Erythroblast (primary cell): ENCODE results near the gene FLOT2.

ENCODE experiments used
- DNase-seq, 2 experiments: peaks; one replicate each; lab custom pipeline; 2025; lab: John Stamatoyannopoulos, UW
- GATA1 ChIP-seq: IDR thresholded peaks from 2 replicates; pipeline ENCODE4 v1.6.1; 2011; ENCODE audit warnings: low read depth, mild to moderate bottlenecking, control low read depth, low read length, moderate library complexity
- POLR2A ChIP-seq: IDR thresholded peaks from 2 replicates; pipeline ENCODE4 v1.6.1; 2011; ENCODE audit warnings: mild to moderate bottlenecking, low read length

The FLOT2 gene

GRCh38 chr17:28846699-28847098 lies 50.8 kb downstream of the FLOT2 start:
- TF ChIP-seq POLR2A, result peak; percentile 53
- peak in 1 of 2 experiments; percentile 64 for DNase-seq

GRCh38 chr17:28846231-28846630 lies 51.3 kb downstream of the FLOT2 start:
- TF ChIP-seq GATA1 (no peak), POLR2A (no peak)
- peak in 1 of 2 experiments; percentile 65 for DNase-seq

GRCh38 chr17:28843816-28844148 lies 53.8 kb downstream of the FLOT2 start:
- TF ChIP-seq GATA1, result no peak
- TF ChIP-seq POLR2A, result peak; percentile 47
- DNase-seq, result peak; percentile 25 to 61

- TF ChIP-seq POLR2A (peak; percentile 56), GATA1 (no peak)
- DNase-seq, result peak; percentile 89 to 90
Observed at GRCh38 chr17:28842282-28843012, 55.1 kb downstream of the FLOT2 start, which contains the start of gene FAM222B. Gene FAM222B (minus strand): TSS chr17:28842790. CDS start chr17:28766667, 76,123 bp downstream.

- TF ChIP-seq GATA1 (no peak), POLR2A (peak; percentile 23)
- DNase-seq, result peak; percentile 42 to 75
Observed at GRCh38 chr17:28841901-28842281, 55.6 kb downstream of the FLOT2 start.

GRCh38 chr17:28839221-28839620 lies 58.3 kb downstream of the FLOT2 start:
- DNase-seq, result no peak
- TF ChIP-seq POLR2A, result no peak

GRCh38 chr17:28836541-28836940 lies 61.0 kb downstream of the FLOT2 start:
- peak in 1 of 2 experiments; percentile 58 for DNase-seq

- peak; percentile 3 for TF ChIP-seq POLR2A
- no peak for TF ChIP-seq GATA1
Observed at GRCh38 chr17:28834420-28834819, 63.1 kb downstream of the FLOT2 start.

More at GRCh38 chr17:28834420-28834819, 63.1 kb downstream of the FLOT2 start:
- peak in 1 of 2 experiments; percentile 45 for DNase-seq
